GM12878 (cell line): ENCODE data around the gene CLK2. TPM values are rescaled to one million over a fixed set of nuclear protein-coding genes. Genes with fewer than 3 reads are reported as not detected.

Experiments used
- ATAC-seq: fragments of 200-7000 bp; cut with Tn5 transposase; 3 replicates; pipeline ENCODE4 v1.9.1; 2020; ENCODE audit warnings: mild to moderate bottlenecking, moderate library complexity
- BruUV-seq: library from RNA; stranded (reverse); fragments of 400-500 nt; replicated peaks from 2 replicates; lab custom pipeline; 2021; lab: Mats Ljungman, UMichigan
- CTCF ChIA-PET: fragments of 300-600 bp; sonication (Branson Sonifier 250); formaldehyde crosslinking; extraction: SDS; loops from one replicate; lab custom pipeline; 2021; ENCODE audit warnings: inconsistent platforms; lab: Yijun Ruan, JAX
- POLR2A ChIA-PET: fragments of 350-600 bp; formaldehyde crosslinking; extraction: SDS; loops from one replicate; lab custom pipeline; 2021; ENCODE audit warnings: inconsistent platforms; lab: Charles Lee
- RAD21 ChIA-PET: fragments of 300-600 bp; sonication (Branson Sonifier 250); formaldehyde crosslinking; loops from one replicate; lab custom pipeline; 2023; ENCODE audit warnings: antibody characterized with exemption; ENCODE audit not compliant: unreplicated experiment; lab: Charles Lee
- SMC1A ChIA-PET: fragments of 300-600 bp; sonication (Branson Sonifier 250); formaldehyde crosslinking; loops from one replicate; lab custom pipeline; 2023; ENCODE audit not compliant: unreplicated experiment, uncharacterized antibody; lab: Charles Lee
- DNase-seq: peaks from one replicate; pipeline ENCODE4 v3.0.0-alpha.2; 2011; ENCODE audit warnings: low read depth, low spot score
- FAIRE-seq: peaks from 3 replicates; lab custom pipeline; 2011; peaks lifted over from hg19 to GRCh38; lab: Jason Lieb, UNC
- H2AFZ ChIP-seq: 2 replicates; pipeline ENCODE4 v1.6.0; 2011; ENCODE audit warnings: low read depth, low read length, control low read depth; ENCODE audit not compliant: control insufficient read depth
- H3K27ac ChIP-seq: 2 replicates; pipeline ENCODE4 v1.5.1; 2011; ENCODE audit warnings: control low read depth; ENCODE audit not compliant: control insufficient read depth, insufficient read depth
- H3K27me3 ChIP-seq, 2 experiments: replicated peaks in 1 of 2; 2 replicates each; pipeline versions ENCODE4 v1.6.0 to v1.6.1; 2011; ENCODE audit warnings: low read length in 1 of 2; ENCODE audit not compliant: control insufficient read depth in 2 of 2, insufficient read depth in 2 of 2
- H3K36me3 ChIP-seq, 2 experiments: 2 replicates each; pipeline ENCODE4 v1.5.1; 2011; ENCODE audit warnings: low read length in 1 of 2; ENCODE audit not compliant: control insufficient read depth in 2 of 2, insufficient read depth in 2 of 2
- H3K4me1 ChIP-seq: 2 replicates; pipeline ENCODE4 v1.6.1; 2011; ENCODE audit warnings: mild to moderate bottlenecking, low read length, moderate library complexity, mixed read lengths; ENCODE audit not compliant: control insufficient read depth, insufficient read depth
- H3K4me2 ChIP-seq: 2 replicates; pipeline ENCODE4 v1.6.0; 2011; ENCODE audit warnings: control low read depth; ENCODE audit not compliant: control insufficient read depth, insufficient read depth
- H3K4me3 ChIP-seq: fragments of 200-600 bp; sonication (generic); 2 replicates; pipeline ENCODE4 v1.5.1; 2016
- H3K79me2 ChIP-seq: 2 replicates; pipeline ENCODE4 v1.6.0; 2011; ENCODE audit warnings: low read length; ENCODE audit not compliant: control insufficient read depth, insufficient read depth
- H3K9ac ChIP-seq: 2 replicates; pipeline ENCODE4 v1.8.0; 2011; ENCODE audit warnings: low read length, control low read depth, mixed read lengths; ENCODE audit not compliant: control insufficient read depth, insufficient read depth
- H3K9me3 ChIP-seq: replicated peaks from 3 replicates; pipeline ENCODE4 v1.5.1; 2011; ENCODE audit warnings: mild to moderate bottlenecking, low read length; ENCODE audit not compliant: control insufficient read depth, insufficient read depth
- H4K20me1 ChIP-seq: 2 replicates; pipeline ENCODE4 v1.6.0; 2011; ENCODE audit not compliant: control insufficient read depth, insufficient read depth
- CBX3 ChIP-seq: fragments of 200-600 bp; sonication (generic); IDR thresholded peaks from 2 replicates; pipeline ENCODE4 v1.6.1; 2016; ENCODE audit warnings: low read depth, borderline replicate concordance
- EGR1 ChIP-seq, 2 experiments: IDR thresholded peaks; 1 replicate in 1 of 2; 2 replicates in 1 of 2; pipeline ENCODE4 v1.6.1; 2011 to 2012; ENCODE audit warnings: low read depth in 2 of 2, low read length in 2 of 2, borderline replicate concordance in 1 of 2, mild to moderate bottlenecking in 1 of 2, moderate library complexity in 1 of 2
- ELK1 ChIP-seq: IDR thresholded peaks from 2 replicates; pipeline ENCODE4 v1.6.1; 2012; ENCODE audit warnings: low read depth, low read length, improper control_type of control experiment
- FOXK2 ChIP-seq: fragments of 450-650 bp; IDR thresholded peaks from 2 replicates; pipeline ENCODE4 v1.6.1; 2017; ENCODE audit warnings: mild to moderate bottlenecking, moderate library complexity
- NFYA ChIP-seq: IDR thresholded peaks from 2 replicates; pipeline ENCODE4 v1.6.1; 2011; ENCODE audit warnings: low read depth, mild to moderate bottlenecking, low read length, improper control_type of control experiment, borderline replicate concordance
- PAX8 ChIP-seq: fragments of 450-650 bp; IDR thresholded peaks from 2 replicates; pipeline ENCODE4 v1.6.1; 2017; ENCODE audit warnings: mild to moderate bottlenecking, moderate library complexity
- RELA ChIP-seq: fragments of 450-650 bp; IDR thresholded peaks from 2 replicates; pipeline ENCODE4 v1.8.0; 2014; ENCODE audit warnings: borderline replicate concordance; ENCODE audit not compliant: partially characterized antibody
- TAF1 ChIP-seq: IDR thresholded peaks from 2 replicates; pipeline ENCODE4 v1.6.1; 2011; ENCODE audit warnings: mild to moderate bottlenecking, low read depth, low read length, borderline replicate concordance
- TCF3 ChIP-seq: IDR thresholded peaks from 2 replicates; pipeline ENCODE4 v1.6.1; 2012; ENCODE audit warnings: low read depth, mild to moderate bottlenecking, low read length, borderline replicate concordance; ENCODE audit not compliant: insufficient read depth
- WGBS: methylation state at CpG from one replicate; pipeline ENCODE4 v1.1.6; 2016; ENCODE audit warnings: low lambda C conversion rate; ENCODE audit not compliant: insufficient replicate concordance, insufficient coverage; ENCODE audit errors: missing lambda C conversion rate; 5-methylcytosine and 5-hydroxymethylcytosine counted together
- in situ Hi-C: fragments of 300-500 bp; cut with MboI; formaldehyde crosslinking; loops from 9 replicates; pipeline ENCODE4 v1.14.3; 2018; ENCODE audit warnings: mixed read lengths
- intact Hi-C: fragments of 100-400 bp; cut with micrococcal nuclease; formaldehyde crosslinking; loops from one replicate; pipeline ENCODE4 v1.14.2; 2022; ENCODE audit not compliant: unreplicated experiment
- polyA plus RNA-seq, 11 experiments: library from polyadenylated mRNA; depleted of rRNA in 4 of 11; unstranded in 6 of 11; stranded (reverse) in 5 of 11; fragments of >200 nt; fragmentation: Nextera tagmentation in 4 of 11; fragmentation: Illumina TruSeq in 1 of 11; extraction: Ambion mirVana in 4 of 11; extraction: Trizol in 1 of 11; gene quantifications; 1 replicate in 1 of 11; 2 replicates in 10 of 11; pipeline versions ENCODE4 v1.2.1 to v1.2.3, GENCODE V29; 2011 to 2016; ENCODE audit warnings: inconsistent platforms in 2 of 11, missing spikeins in 2 of 11, low read depth in 1 of 11
- total RNA-seq, 4 experiments: library from RNA; depleted of rRNA in 3 of 4; stranded (reverse); fragments of >200 nt in 3 of 4; fragmentation: Illumina TruSeq in 1 of 4; extraction: Trizol in 1 of 4; gene quantifications; 2 replicates each; pipeline versions ENCODE4 v1.2.1 to v1.2.3, GENCODE V29; 2013 to 2021
- TF ChIP-seq, protein P1 (sequence below): fragments of 450-650 bp; formaldehyde crosslinking; IDR thresholded peaks from 2 replicates; pipeline ENCODE4 v1.4.0; 2022; ENCODE audit warnings: mild to moderate bottlenecking, moderate library complexity

Gene CLK2
- total and polyA plus RNA-seq, 10 of the 15 experiments (the other 5 are each of a cell fraction or from before 2014, with no cell fraction given): 11.1 to 83.7 (median 36.7) TPM

DNA sequence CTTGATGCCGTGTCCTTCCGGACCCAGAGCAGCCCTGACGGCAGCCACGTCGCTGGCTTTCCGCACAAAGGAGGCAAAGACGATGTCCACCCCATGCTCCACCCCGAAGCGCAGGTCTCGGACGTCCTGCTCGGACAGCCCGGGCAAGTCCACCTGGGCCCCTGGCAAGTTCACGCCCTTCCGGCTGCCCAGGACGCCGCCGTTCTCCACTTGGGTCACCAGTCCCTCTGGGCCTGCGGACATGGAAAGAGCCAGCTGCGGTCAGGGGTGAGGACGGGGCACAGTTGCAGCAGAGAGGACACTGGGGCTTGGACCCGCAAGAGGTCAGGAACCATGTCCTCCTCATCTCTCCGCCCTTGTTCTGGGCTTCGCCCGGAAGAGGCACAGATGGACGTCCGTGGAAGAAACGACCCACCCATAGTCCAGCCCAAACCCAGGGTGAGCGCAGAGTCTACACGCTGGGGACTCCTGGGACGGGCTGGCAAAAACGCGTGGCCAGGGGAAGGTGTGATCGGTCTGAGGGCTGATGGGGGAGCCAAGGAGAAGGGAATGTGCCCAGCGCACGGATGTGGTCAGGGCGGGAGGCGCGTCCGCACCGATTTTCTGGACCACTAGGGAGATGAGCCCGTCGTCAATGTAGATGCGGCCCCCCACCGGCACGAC is 21.3 kb upstream of the CLK2 start:
- Histone ChIP-seq H3K4me1 (peaks cover 3% of the 10 kb centered on the region; the same call in 1 of the 2 replicates), H3K9ac (no peak overlapping the region), H3K27ac (no peak overlapping the region), H2AFZ (no peak overlapping the region), H3K36me3 (no peaks in the 10 kb centered on the region), H3K9me3 (no peaks in the 10 kb centered on the region), H3K4me3 (no peak overlapping the region), H3K4me2 (no peak overlapping the region), H3K27me3 (no peaks in the 10 kb centered on the region; a peak in 1 of 4 replicates), H3K79me2 (no peaks in the 10 kb centered on the region), H4K20me1 (no peaks in the 10 kb centered on the region)
- intact Hi-C loops (no loop called here), in situ Hi-C loops (no loop called here)
- WGBS: 58% methylated on average over 43 of the region's 46 CpGs
- no peak for FAIRE-seq
- DNase-seq: no peak
- ChIA-PET CTCF (no interaction called here), SMC1A (no interaction called here), RAD21 (no interaction called here), POLR2A (no interaction called here)
- no peak for TF ChIP-seq FOXK2
- no peak for ATAC-seq
- BruUV-seq: no TSS peak

DNA sequence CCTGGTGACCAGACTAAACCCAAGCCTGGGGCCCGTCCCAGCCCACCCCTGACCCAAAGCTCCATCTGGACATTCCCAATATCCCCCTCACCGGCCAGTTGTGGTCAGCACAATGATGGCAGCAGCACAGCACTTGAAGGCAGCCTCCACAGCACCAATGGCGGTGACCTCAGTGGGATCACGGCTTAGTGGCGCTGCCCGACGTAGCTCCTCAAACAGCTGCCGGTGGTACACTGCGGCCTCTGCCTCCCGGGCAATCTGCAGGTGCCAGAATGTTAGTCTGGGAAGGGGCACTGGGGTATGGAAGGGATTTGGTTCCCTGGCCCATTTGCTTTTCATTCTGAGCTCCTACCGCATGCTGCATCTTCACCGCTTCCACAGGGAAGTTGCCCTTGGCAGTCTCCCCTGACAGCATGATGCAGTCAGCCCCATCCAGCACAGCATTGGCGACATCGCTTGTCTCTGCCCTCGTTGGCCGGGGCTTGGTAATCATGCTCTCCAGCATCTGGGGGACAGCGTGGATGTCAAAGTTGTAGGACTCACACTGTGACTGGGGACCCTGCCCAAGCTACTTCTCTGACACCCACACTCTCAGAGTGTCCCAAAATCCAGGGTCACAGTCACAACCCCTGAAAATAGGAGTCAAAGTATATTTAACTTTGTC is 19.9 kb upstream of the CLK2 start:
- no peak overlapping the region for H3K27ac ChIP-seq
- intact Hi-C loops: no loop called here
- no peak overlapping the region for H3K9ac ChIP-seq
- no peak overlapping the region for H3K4me3 ChIP-seq
- WGBS: 65% methylated on average over 17 of the region's 17 CpGs
- CTCF ChIA-PET: interaction anchor here (1.7 kb wide), 1 partner anchor 15 kb away, joined by 6 read pairs; no protein-coding TSS in a partner anchor
- RAD21 ChIA-PET: interaction anchor here (0.6 to 1.0 kb wide), 2 partner anchors 13 to 54 kb away, joined by 3 read pairs; no protein-coding TSS in a partner anchor
- SMC1A ChIA-PET: no interaction called here
- H3K27me3 ChIP-seq: no peaks in the 10 kb centered on the region; a peak in 1 of 4 replicates
- no peaks in the 10 kb centered on the region for H3K9me3 ChIP-seq
- no peaks in the 10 kb centered on the region for H3K36me3 ChIP-seq
- H3K79me2 ChIP-seq: no peaks in the 10 kb centered on the region
- BruUV-seq: no TSS peak
- no peak for ATAC-seq
- no peak for DNase-seq
- no peak overlapping the region for H2AFZ ChIP-seq
- POLR2A ChIA-PET: no interaction called here
- FAIRE-seq: no peak
- H3K4me2 ChIP-seq: no peak overlapping the region
- no peaks in the 10 kb centered on the region for H4K20me1 ChIP-seq
- peaks cover 3% of the 10 kb centered on the region; the same call in 1 of the 2 replicates for H3K4me1 ChIP-seq
- in situ Hi-C loops: no loop called here
- TF ChIP-seq NFYA (no peak), CBX3 (no peak), ELK1 (no peak), RELA (no peak), TCF3 (no peak), TAF1 (no peak), PAX8 (no peak), EGR1 (IDR thresholded peaks at IDR 0.05; ENCODE audit: borderline replicate concordance in 1 of 2, low read depth in 2 of 2, low read length in 2 of 2) (no peak)
- TF ChIP-seq, protein P1, sequence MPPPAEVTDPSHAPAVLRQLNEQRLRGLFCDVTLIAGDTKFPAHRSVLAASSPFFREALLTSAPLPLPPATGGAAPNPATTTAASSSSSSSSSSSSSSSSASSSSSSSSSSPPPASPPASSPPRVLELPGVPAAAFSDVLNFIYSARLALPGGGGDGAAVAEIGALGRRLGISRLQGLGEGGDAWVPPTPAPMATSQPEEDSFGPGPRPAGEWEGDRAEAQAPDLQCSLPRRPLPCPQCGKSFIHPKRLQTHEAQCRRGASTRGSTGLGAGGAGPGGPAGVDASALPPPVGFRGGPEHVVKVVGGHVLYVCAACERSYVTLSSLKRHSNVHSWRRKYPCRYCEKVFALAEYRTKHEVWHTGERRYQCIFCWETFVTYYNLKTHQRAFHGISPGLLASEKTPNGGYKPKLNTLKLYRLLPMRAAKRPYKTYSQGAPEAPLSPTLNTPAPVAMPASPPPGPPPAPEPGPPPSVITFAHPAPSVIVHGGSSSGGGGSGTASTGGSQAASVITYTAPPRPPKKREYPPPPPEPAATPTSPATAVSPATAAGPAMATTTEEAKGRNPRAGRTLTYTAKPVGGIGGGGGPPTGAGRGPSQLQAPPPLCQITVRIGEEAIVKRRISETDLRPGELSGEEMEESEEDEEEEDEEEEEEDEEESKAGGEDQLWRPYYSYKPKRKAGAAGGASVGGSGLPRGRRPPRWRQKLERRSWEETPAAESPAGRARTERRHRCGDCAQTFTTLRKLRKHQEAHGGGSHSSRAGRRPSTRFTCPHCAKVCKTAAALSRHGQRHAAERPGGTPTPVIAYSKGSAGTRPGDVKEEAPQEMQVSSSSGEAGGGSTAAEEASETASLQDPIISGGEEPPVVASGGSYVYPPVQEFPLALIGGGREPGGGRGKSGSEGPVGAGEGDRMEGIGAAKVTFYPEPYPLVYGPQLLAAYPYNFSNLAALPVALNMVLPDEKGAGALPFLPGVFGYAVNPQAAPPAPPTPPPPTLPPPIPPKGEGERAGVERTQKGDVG: no peak
